DOHH2 (cell line): Measurements from ENCODE around the gene MACROD2.

Source experiments
- EZH2phosphoT487 ChIP-seq: fragments of 200-600 bp; sonication (generic); IDR thresholded peaks from 2 replicates; pipeline ENCODE4 v1.6.1; 2017; ENCODE audit warnings: borderline replicate concordance, mild to moderate bottlenecking, antibody characterized with exemption, low read length, moderate library complexity, mixed read lengths
- TF ChIP-seq, protein P1 (sequence below): fragments of 200-600 bp; sonication (generic); IDR thresholded peaks from one replicate; pipeline ENCODE4 v1.5.1; 2014; ENCODE audit warnings: antibody characterized with exemption, mild to moderate bottlenecking, low read depth, low read length; ENCODE audit not compliant: poor library complexity, severe bottlenecking

- TF ChIP-seq, protein P1, sequence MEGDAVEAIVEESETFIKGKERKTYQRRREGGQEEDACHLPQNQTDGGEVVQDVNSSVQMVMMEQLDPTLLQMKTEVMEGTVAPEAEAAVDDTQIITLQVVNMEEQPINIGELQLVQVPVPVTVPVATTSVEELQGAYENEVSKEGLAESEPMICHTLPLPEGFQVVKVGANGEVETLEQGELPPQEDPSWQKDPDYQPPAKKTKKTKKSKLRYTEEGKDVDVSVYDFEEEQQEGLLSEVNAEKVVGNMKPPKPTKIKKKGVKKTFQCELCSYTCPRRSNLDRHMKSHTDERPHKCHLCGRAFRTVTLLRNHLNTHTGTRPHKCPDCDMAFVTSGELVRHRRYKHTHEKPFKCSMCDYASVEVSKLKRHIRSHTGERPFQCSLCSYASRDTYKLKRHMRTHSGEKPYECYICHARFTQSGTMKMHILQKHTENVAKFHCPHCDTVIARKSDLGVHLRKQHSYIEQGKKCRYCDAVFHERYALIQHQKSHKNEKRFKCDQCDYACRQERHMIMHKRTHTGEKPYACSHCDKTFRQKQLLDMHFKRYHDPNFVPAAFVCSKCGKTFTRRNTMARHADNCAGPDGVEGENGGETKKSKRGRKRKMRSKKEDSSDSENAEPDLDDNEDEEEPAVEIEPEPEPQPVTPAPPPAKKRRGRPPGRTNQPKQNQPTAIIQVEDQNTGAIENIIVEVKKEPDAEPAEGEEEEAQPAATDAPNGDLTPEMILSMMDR: no peak
- no peak for TF ChIP-seq EZH2phosphoT487
These were observed 831.4 kb downstream of the MACROD2 start for GRCh38 chr20:14826543-14827313.
